Activated naive CD4-positive, alpha-beta T cell treated with anti-CD3 and anti-CD28 coated beads, Interleukin-2, amount 50 U/mL, for 16 hours (primary cell): ENCODE data around the gene TRMT11.
"Not testable (repeated sequence)": the region's sequence is repeated elsewhere in the genome, so short reads cannot be mapped to it uniquely, and the experiment has no call there.

Experiments used
- DNase-seq: peaks from one replicate; pipeline ENCODE4 v3.0.0-alpha.2; 2020

TRMT11 gene

GRCh38 chr6:125956506-125957390 is 29.6 kb upstream of the TRMT11 start, which contains the start of gene HINT3:
Gene HINT3, plus strand, starts transcription at chr6:125956770. Its CDS starts 208 bp downstream, at chr6:125956978.
- peak; percentile 99 for DNase-seq

GRCh38 chr6:125957391-125957693 is 29.0 kb upstream of the TRMT11 start:
- DNase-seq = no peak

- no peak for DNase-seq
Measured at GRCh38 chr6:125957845-125958244, 28.5 kb upstream of the TRMT11 start.

GRCh38 chr6:125959041-125959440 is 27.3 kb upstream of the TRMT11 start:
- no peak for DNase-seq

GRCh38 chr6:125961117-125961516 is 25.2 kb upstream of the TRMT11 start:
- DNase-seq = no peak

GRCh38 chr6:125962900-125963497 is 23.3 kb upstream of the TRMT11 start:
- DNase-seq = no peak

- DNase-seq = no peak
Measured at GRCh38 chr6:125963817-125964216, 22.5 kb upstream of the TRMT11 start.

GRCh38 chr6:125966569-125966968 is 19.8 kb upstream of the TRMT11 start:
- no peak for DNase-seq

- no peak for DNase-seq
Measured at GRCh38 chr6:125968493-125968892, 17.8 kb upstream of the TRMT11 start.

GRCh38 chr6:125970760-125971159 is 15.6 kb upstream of the TRMT11 start:
- DNase-seq = no peak

- DNase-seq = not testable (repeated sequence)
Measured at GRCh38 chr6:125972478-125972877, 13.9 kb upstream of the TRMT11 start.

- DNase-seq = no peak
Measured at GRCh38 chr6:125974214-125974866, 12.0 kb upstream of the TRMT11 start.

GRCh38 chr6:125979101-125979500 is 7.2 kb upstream of the TRMT11 start:
- DNase-seq = no peak

GRCh38 chr6:125981571-125982185 is 4.7 kb upstream of the TRMT11 start:
- no peak for DNase-seq

GRCh38 chr6:125983246-125983945 is 2.9 kb upstream of the TRMT11 start:
- DNase-seq = no peak

- DNase-seq = no peak
Measured at GRCh38 chr6:125984311-125984710, 2.0 kb upstream of the TRMT11 start.

- DNase-seq = no peak
Measured at GRCh38 chr6:125985522-125985921, 818 bp upstream of the TRMT11 start.

- no peak for DNase-seq
Measured at GRCh38 chr6:125985979-125986300, 400 bp upstream of the TRMT11 start.

GRCh38 chr6:125987026-125987617 is 782 bp downstream of the TRMT11 start:
- no peak for DNase-seq

- no peak for DNase-seq
Measured at GRCh38 chr6:125988280-125988679, 1.9 kb downstream of the TRMT11 start.

- DNase-seq = no peak
Measured at GRCh38 chr6:125989631-125990030, 3.3 kb downstream of the TRMT11 start.

- no peak for DNase-seq
Measured at GRCh38 chr6:125991653-125992052, 5.3 kb downstream of the TRMT11 start.
